HCT116 (cell line): ENCODE measurements around the gene SF1. TPM values are rescaled to one million over a fixed set of nuclear protein-coding genes. Genes with fewer than 3 reads are reported as not detected.

Experiments
- ATAC-seq: fragments of 200-7000 bp; cut with Tn5 transposase; 2 replicates; pipeline ENCODE4 v1.9.1; 2020; ENCODE audit warnings: mild to moderate bottlenecking, moderate library complexity
- BruUV-seq: library from RNA; stranded (reverse); fragments of 400-500 nt; replicated peaks from 2 replicates; lab custom pipeline; 2021; lab: Mats Ljungman, UMichigan
- CTCF ChIA-PET: fragments of 300-600 bp; sonication (Branson Sonifier 250); formaldehyde crosslinking; loops from one replicate; lab custom pipeline; 2021; ENCODE audit warnings: antibody characterized with exemption; lab: Charles Lee
- POLR2A ChIA-PET: fragments of 300-600, 350-600 bp; sonication (Branson Sonifier 250); formaldehyde crosslinking; loops from one replicate; lab custom pipeline; 2021; ENCODE audit warnings: antibody characterized with exemption; lab: Charles Lee
- RAD21 ChIA-PET, 2 experiments: fragments of 300-600 bp; sonication (Branson Sonifier 250); formaldehyde crosslinking; loops; one replicate each; lab custom pipeline; 2023; ENCODE audit warnings: low total read pairs in 2 of 2; ENCODE audit not compliant: uncharacterized antibody in 2 of 2, unreplicated experiment in 2 of 2, low non-redundant PET in 1 of 2; lab: Charles Lee
- DNase-seq: peaks from one replicate; pipeline ENCODE4 v3.0.0-alpha.2; 2010; ENCODE audit warnings: low read depth, low spot score
- H2AFZ ChIP-seq: fragments of 200-600 bp; shearing (Covaris generic), sonication (generic); 2 replicates; pipeline ENCODE4 v1.6.1; 2017; ENCODE audit warnings: low read depth, mixed run types, mixed read lengths, antibody characterized with exemption, low read length; ENCODE audit not compliant: poor library complexity, severe bottlenecking
- H3K27ac ChIP-seq: 2 replicates; pipeline ENCODE4 v1.5.1; 2012; ENCODE audit warnings: low read depth, low read length
- H3K27me3 ChIP-seq: fragments of 200-600 bp; sonication (generic); 2 replicates; pipeline ENCODE4 v1.6.1; 2016; ENCODE audit warnings: mixed run types, low read length, mixed read lengths; ENCODE audit not compliant: insufficient read depth
- H3K36me3 ChIP-seq, 2 experiments: fragments of 200-500 bp in 1 of 2; fragments of 200-600 bp in 1 of 2; sonication (Bioruptor generic) in 1 of 2; sonication (generic) in 1 of 2; 2 replicates each; pipeline versions ENCODE4 v1.5.1 to v1.6.1; 2014 to 2016; ENCODE audit warnings: low read length in 2 of 2, inconsistent platforms in 1 of 2, mixed read lengths in 1 of 2, mixed run types in 1 of 2; ENCODE audit not compliant: insufficient read depth in 2 of 2, control insufficient read depth in 1 of 2
- H3K4me1 ChIP-seq, 2 experiments: fragments of 200-600 bp in 1 of 2; sonication (generic) in 1 of 2; 2 replicates each; pipeline versions ENCODE4 v1.5.1 to v1.6.1; 2012 to 2017; ENCODE audit warnings: low read length in 2 of 2, inconsistent platforms in 1 of 2, mild to moderate bottlenecking in 1 of 2, mixed read lengths in 1 of 2, mixed run types in 1 of 2, moderate library complexity in 1 of 2; ENCODE audit not compliant: insufficient read depth in 2 of 2, control insufficient read depth in 1 of 2
- H3K4me2 ChIP-seq: fragments of 200-600 bp; sonication (generic); 2 replicates; pipeline ENCODE4 v1.6.1; 2017; ENCODE audit warnings: mixed run types, low read length, mixed read lengths
- H3K4me3 ChIP-seq, 2 experiments: fragments of 200-600 bp in 1 of 2; sonication (generic) in 1 of 2; replicated peaks in 1 of 2; 2 replicates each; pipeline ENCODE4 v1.5.1; 2011 to 2016; ENCODE audit warnings: low read length in 2 of 2, control low read depth in 1 of 2, low read depth in 1 of 2, mild to moderate bottlenecking in 1 of 2, mixed read lengths in 1 of 2, mixed run types in 1 of 2
- H3K79me2 ChIP-seq: fragments of 200-600 bp; sonication (generic); 2 replicates; pipeline ENCODE4 v1.6.1; 2017; ENCODE audit warnings: mild to moderate bottlenecking, mixed run types, low read length, moderate library complexity, mixed read lengths; ENCODE audit not compliant: insufficient read depth
- H3K9ac ChIP-seq: fragments of 200-600 bp; sonication (generic); 2 replicates; pipeline ENCODE4 v1.6.1; 2016; ENCODE audit warnings: low read length, mixed read lengths
- H3K9me2 ChIP-seq: fragments of 200-600 bp; sonication (generic), shearing (Covaris generic); 2 replicates; pipeline ENCODE4 v1.6.1; 2017; ENCODE audit warnings: mixed run types, mild to moderate bottlenecking, moderate library complexity; ENCODE audit not compliant: insufficient read depth
- H3K9me3 ChIP-seq, 2 experiments: fragments of 200-500 bp in 1 of 2; fragments of 200-600 bp in 1 of 2; sonication (Bioruptor generic) in 1 of 2; sonication (generic) in 1 of 2; 2 replicates each; pipeline ENCODE4 v1.6.1; 2014 to 2017; ENCODE audit warnings: low read length in 2 of 2, mixed read lengths in 2 of 2, inconsistent platforms in 1 of 2, low read depth in 1 of 2, mild to moderate bottlenecking in 1 of 2, mixed run types in 1 of 2, moderate library complexity in 1 of 2; ENCODE audit not compliant: control insufficient read depth in 1 of 2, insufficient read depth in 1 of 2
- H4K20me1 ChIP-seq: fragments of 200-600 bp; sonication (generic), shearing (Covaris generic); 2 replicates; pipeline ENCODE4 v1.6.1; 2017; ENCODE audit warnings: mixed run types, mild to moderate bottlenecking, moderate library complexity; ENCODE audit not compliant: insufficient read depth
- ATF3 ChIP-seq: IDR thresholded peaks from 2 replicates; pipeline ENCODE4 v1.6.1; 2012
- CEBPB ChIP-seq: IDR thresholded peaks from 2 replicates; pipeline ENCODE4 v1.6.1; 2012; ENCODE audit warnings: low read depth
- EGR1 ChIP-seq: IDR thresholded peaks from 2 replicates; pipeline ENCODE4 v1.6.1; 2012; ENCODE audit warnings: low read depth
- ELF1 ChIP-seq: IDR thresholded peaks from 2 replicates; pipeline ENCODE4 v1.6.1; 2012; ENCODE audit warnings: low read depth, borderline replicate concordance
- EZH2 ChIP-seq: fragments of 200-600 bp; sonication (generic); IDR thresholded peaks from 2 replicates; pipeline ENCODE4 v1.6.1; 2017; ENCODE audit warnings: antibody characterized with exemption, mixed run types
- EZH2phosphoT487 ChIP-seq: fragments of 200-600 bp; IDR thresholded peaks from 2 replicates; pipeline ENCODE4 v1.6.1; 2018; ENCODE audit warnings: antibody characterized with exemption, borderline replicate concordance
- FOSL1 ChIP-seq: IDR thresholded peaks from 2 replicates; pipeline ENCODE4 v1.6.1; 2012; ENCODE audit warnings: low read depth
- POLR2AphosphoS5 ChIP-seq: IDR thresholded peaks from 2 replicates; pipeline ENCODE4 v1.6.1; 2011; ENCODE audit warnings: mild to moderate bottlenecking, low read depth, low read length, moderate library complexity
- RAD21 ChIP-seq: IDR thresholded peaks from 2 replicates; pipeline ENCODE4 v1.6.1; 2012; ENCODE audit warnings: low read depth, mild to moderate bottlenecking
- SRF ChIP-seq: IDR thresholded peaks from 2 replicates; pipeline ENCODE4 v1.6.1; 2012; ENCODE audit warnings: low read depth
- ZNF274 ChIP-seq: fragments of 200-500 bp; sonication (Bioruptor generic); IDR thresholded peaks from 2 replicates; pipeline ENCODE4 v1.6.1; 2014; ENCODE audit warnings: mild to moderate bottlenecking, low read depth, low read length, inconsistent platforms
- intact Hi-C: fragments of 100-400 bp; cut with micrococcal nuclease; formaldehyde crosslinking; loops from 2 replicates; pipeline ENCODE4 v1.10.0; 2022
- total RNA-seq: library from RNA; stranded (reverse); gene quantifications from one replicate; pipeline ENCODE4 v1.2.1, GENCODE V29; 2021; ENCODE audit not compliant: unreplicated experiment
- TF ChIP-seq, protein P1 (sequence below): IDR thresholded peaks from 2 replicates; pipeline ENCODE4 v1.6.1; 2011; ENCODE audit warnings: mild to moderate bottlenecking, low read length, moderate library complexity; ENCODE audit not compliant: insufficient replicate concordance; ENCODE audit errors: extremely low read depth

Gene SF1
- total RNA-seq, 1 experiment from 2014 or later = 403 TPM

- Histone ChIP-seq H3K9me2 (no peaks in the 10 kb centered on the region), H3K4me2 (no peak overlapping the region), H3K27me3 (0 out of 2 replicates have a peak, but pooled peaks cover 6% of the 10 kb centered on the region), H3K9me3 (no peaks in the 10 kb centered on the region), H3K79me2 (no peaks in the 10 kb centered on the region), H3K4me1 (peaks cover 0 to 15% of the 10 kb centered on the region in 2 experiments; a peak in 2 of 4 replicates), H4K20me1 (no peaks in the 10 kb centered on the region), H3K9ac (no peak overlapping the region), H3K36me3 (no peaks in the 10 kb centered on the region), H3K27ac (no peak overlapping the region), H2AFZ (no peak overlapping the region), H3K4me3 (no peak overlapping the region)
- no peak for DNase-seq
- ATAC-seq = no peak
- CTCF ChIA-PET = interaction anchor here (2.6 kb wide), 1 partner anchor 36 kb away, joined by 5 read pairs; no protein-coding TSS in a partner anchor
- TF ChIP-seq ELF1 (no peak), EZH2phosphoT487 (no peak), POLR2AphosphoS5 (no peak), ATF3 (no peak)
- BruUV-seq = no TSS peak
- RAD21 ChIA-PET = no interaction called here
- intact Hi-C loops = loop anchor here (5.0 kb wide), 2 partner anchors 173 to 368 kb away; partner anchors contain the start of gene RPS6KA4
- POLR2A ChIA-PET = no interaction called here
Measured at GRCh38 chr11:64724863-64725532, 53.3 kb downstream of the SF1 start.

- BruUV-seq = no TSS peak
- no peak for TF ChIP-seq FOSL1
- TF ChIP-seq SRF = no peak
- TF ChIP-seq ATF3 = no peak
- no peak for TF ChIP-seq ZNF274
- no peak for TF ChIP-seq EZH2
- TF ChIP-seq, protein P1, sequence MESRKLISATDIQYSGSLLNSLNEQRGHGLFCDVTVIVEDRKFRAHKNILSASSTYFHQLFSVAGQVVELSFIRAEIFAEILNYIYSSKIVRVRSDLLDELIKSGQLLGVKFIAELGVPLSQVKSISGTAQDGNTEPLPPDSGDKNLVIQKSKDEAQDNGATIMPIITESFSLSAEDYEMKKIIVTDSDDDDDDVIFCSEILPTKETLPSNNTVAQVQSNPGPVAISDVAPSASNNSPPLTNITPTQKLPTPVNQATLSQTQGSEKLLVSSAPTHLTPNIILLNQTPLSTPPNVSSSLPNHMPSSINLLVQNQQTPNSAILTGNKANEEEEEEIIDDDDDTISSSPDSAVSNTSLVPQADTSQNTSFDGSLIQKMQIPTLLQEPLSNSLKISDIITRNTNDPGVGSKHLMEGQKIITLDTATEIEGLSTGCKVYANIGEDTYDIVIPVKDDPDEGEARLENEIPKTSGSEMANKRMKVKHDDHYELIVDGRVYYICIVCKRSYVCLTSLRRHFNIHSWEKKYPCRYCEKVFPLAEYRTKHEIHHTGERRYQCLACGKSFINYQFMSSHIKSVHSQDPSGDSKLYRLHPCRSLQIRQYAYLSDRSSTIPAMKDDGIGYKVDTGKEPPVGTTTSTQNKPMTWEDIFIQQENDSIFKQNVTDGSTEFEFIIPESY = no peak
- no peak for TF ChIP-seq EGR1
- TF ChIP-seq CEBPB = no peak
- TF ChIP-seq RAD21 = no peak
- no peaks in the 10 kb centered on the region for H3K9me3 ChIP-seq
- H3K4me3 ChIP-seq = no peak overlapping the region
- no peaks in the 10 kb centered on the region for H3K9me2 ChIP-seq
- H3K4me1 ChIP-seq = peaks cover 0 to 10% of the 10 kb centered on the region in 2 experiments; a peak in 1 of 4 replicates
- ATAC-seq = no peak
- no peaks in the 10 kb centered on the region for H3K36me3 ChIP-seq
- intact Hi-C loops = loop anchor here (1.0 to 5.0 kb wide), 3 partner anchors 36 to 367 kb away; partner anchors contain the start of gene RPS6KA4
- no peaks in the 10 kb centered on the region for H4K20me1 ChIP-seq
- no peaks in the 10 kb centered on the region for H3K79me2 ChIP-seq
- ChIA-PET RAD21 (no interaction called here), CTCF (no interaction called here), POLR2A (no interaction called here)
- no peak overlapping the region for H3K27ac ChIP-seq
- H2AFZ ChIP-seq = no peak overlapping the region
- H3K9ac ChIP-seq = no peak overlapping the region; the same call in 1 of the 2 replicates
- 0 out of 2 replicates have a peak, but pooled peaks cover 6% of the 10 kb centered on the region for H3K27me3 ChIP-seq
- peak overlapping the region; percentile 92 for H3K4me2 ChIP-seq
- no peak for DNase-seq
Measured at GRCh38 chr11:64723907-64724862, 54.2 kb downstream of the SF1 start.
